GM12874 (cell line): Measurements from ENCODE around the gene GNG13.

ENCODE experiments used
- TF ChIP-seq, protein P1 (sequence below): IDR thresholded peaks from 2 replicates; pipeline ENCODE4 v1.5.1; 2011; ENCODE audit warnings: low read depth, mild to moderate bottlenecking, control low read depth, low read length, moderate library complexity; ENCODE audit not compliant: insufficient read depth

GNG13 gene

DNA sequence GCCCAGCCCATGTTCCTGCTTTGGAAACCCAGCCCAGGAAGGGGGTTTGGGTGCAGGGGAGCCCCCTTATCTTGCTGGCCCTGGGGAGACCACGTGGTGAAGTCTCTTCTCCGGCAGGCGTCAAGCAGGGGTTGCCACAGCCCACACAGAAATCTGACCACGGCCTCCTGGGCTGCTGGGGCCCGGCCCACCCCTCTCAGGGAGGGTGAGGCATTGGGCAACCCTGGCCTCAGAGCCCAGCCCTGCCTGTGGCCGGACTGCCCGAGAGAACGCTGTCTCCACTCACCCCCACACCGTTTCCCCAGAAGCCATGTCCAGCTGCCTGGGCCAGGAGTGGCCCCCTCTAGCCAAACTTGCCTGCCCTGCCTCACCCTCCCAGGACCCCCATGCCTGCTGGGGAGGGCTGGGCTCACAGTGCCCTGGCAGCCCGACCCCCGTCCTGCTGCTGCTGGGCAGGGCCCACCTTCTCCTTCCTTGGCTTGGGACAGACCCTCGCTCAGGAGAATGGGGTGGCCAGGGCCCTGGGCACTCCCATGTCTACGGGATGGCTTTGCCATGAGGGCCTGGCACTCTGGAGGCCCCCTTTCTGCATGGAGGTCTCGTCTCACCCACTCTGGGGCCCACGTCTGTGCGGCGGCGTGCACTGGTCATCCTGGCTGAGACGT is 19.1 kb downstream of the GNG13 start:
- TF ChIP-seq, protein P1, sequence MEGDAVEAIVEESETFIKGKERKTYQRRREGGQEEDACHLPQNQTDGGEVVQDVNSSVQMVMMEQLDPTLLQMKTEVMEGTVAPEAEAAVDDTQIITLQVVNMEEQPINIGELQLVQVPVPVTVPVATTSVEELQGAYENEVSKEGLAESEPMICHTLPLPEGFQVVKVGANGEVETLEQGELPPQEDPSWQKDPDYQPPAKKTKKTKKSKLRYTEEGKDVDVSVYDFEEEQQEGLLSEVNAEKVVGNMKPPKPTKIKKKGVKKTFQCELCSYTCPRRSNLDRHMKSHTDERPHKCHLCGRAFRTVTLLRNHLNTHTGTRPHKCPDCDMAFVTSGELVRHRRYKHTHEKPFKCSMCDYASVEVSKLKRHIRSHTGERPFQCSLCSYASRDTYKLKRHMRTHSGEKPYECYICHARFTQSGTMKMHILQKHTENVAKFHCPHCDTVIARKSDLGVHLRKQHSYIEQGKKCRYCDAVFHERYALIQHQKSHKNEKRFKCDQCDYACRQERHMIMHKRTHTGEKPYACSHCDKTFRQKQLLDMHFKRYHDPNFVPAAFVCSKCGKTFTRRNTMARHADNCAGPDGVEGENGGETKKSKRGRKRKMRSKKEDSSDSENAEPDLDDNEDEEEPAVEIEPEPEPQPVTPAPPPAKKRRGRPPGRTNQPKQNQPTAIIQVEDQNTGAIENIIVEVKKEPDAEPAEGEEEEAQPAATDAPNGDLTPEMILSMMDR: no peak

DNA sequence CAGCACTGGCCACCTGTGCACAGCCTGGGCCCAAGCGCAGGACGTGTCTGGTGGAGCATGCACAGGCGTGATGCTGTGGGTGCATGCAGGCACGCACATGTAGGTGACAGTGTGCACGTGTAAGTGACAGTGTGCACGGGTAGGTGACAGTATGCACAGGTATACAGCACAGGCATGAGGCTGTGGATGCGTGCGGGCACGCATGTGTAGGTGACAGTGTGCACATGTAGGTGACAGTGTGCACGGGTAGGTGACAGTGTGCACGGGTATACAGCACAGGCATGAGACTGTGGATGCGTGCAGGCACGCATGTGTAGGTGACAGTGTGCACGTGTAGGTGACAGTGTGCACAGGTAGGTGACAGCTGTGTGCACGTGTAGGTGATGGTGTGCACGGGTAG is 20.2 kb downstream of the GNG13 start:
- TF ChIP-seq, protein P1: no peak

DNA sequence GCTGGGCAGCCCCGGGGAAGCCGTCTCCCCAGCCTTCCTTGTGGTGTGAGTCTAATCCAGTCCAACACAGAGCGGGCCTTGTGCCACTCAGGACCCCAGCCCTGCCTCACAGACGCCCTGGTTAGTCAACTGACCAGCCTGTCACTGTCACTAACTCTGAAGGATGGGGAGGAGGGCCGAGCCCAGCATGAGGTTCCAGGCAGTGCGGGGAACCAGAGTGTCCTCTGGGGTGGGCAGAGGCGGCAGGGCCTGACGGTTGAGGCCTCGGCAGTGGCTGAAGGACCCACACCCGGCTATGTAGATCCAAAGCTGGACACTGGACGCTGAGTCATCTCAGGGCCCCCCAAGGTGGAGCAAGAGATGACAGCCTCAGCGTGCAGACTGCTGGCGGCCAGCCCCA is 21.0 kb downstream of the GNG13 start:
- TF ChIP-seq, protein P1: no peak

DNA sequence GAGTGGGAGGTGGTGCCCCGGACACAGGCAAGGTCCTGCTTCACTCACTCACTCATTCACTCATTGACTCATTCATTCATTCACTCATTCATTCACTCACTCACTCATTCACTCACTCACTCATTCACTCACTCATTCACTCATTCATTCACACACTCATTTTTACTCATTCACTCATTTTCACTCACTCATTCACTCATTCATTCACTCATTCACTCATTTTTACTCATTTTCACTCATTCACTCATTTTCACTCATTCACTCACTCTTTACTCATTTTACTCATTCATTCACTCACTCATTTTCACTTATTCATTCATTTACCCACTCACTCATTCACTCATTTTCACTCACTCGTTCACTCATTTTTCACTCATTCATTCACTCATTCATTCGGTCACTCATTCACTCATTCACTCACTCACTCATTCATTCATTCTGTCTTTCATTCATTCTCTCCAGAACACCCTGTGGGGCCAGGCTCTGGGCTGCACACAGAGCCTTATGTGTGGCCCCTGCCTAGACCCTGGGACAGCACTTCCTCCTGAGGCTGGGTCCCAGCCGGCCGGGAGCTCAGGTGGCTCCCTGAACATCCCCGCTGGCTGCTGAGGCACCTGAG is 21.5 kb downstream of the GNG13 start:
- TF ChIP-seq, protein P1: no peak

DNA sequence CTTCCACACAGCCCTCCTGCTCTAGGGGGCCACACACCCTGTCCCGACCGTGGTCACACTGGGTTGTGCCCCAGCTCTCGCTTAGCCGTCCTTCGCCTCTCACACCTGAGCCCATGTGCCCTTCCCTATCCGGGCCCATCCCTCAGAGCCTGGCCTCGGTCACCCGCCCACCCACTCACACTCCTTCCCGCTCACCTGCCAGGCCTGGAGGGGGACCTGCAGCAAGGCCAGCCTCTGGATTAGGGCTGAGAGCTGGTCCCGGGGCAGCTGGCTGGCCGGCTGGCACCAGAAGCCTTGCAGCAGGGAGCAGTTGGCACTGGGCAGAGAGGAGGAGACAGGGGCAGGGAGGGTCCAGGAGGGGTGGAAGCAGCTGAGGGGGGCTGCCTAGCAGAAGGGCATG is 22.1 kb downstream of the GNG13 start:
- TF ChIP-seq, protein P1: no peak

DNA sequence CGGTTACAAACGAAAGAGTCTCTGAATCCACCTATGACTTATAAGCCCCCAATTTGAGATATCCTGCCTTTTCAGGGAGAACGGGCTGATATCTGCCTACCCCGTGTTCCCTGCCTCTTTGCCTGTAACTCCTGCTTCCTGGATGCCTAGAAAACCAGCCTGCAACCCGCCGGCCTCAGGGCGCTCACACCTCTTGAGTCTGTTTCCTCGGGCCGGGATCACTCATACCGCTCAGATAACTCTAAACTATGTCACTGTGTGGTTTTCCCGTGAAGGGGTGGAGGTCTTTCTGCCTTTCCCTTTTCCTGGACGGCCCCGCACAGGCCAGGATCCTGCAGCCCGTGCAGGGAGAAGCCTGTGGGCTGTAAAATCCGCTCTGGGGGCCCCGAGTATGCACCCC is 22.7 kb downstream of the GNG13 start:
- TF ChIP-seq, protein P1: no peak

DNA sequence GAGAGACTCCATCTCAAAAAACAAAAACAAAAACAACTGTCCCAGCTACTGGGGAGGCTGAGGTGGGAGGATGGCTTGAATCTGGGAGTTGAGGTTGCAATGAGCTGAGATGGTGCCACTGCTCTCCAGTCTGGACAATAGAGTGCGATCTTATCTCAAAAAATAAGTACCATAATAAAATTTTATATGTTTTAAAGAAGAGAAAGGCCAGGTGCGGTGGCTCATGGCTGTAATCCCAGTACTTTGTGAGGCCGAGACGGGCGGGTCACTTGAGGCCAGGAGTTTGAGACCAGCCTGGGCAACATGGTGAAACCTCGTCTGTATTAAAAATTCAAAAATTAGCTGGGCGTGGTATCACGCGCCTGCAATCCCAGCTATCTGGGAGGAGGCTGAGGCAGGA is 23.7 kb downstream of the GNG13 start:
- TF ChIP-seq, protein P1: no peak
